ENCODE data around the gene CYBA. TPM values are rescaled to one million over a fixed set of nuclear protein-coding genes. Genes with fewer than 3 reads are reported as not detected.

The CYBA gene
- total RNA-seq, 4 donors from 2014 or later: 258 to 306 (median 291) TPM

DNA sequence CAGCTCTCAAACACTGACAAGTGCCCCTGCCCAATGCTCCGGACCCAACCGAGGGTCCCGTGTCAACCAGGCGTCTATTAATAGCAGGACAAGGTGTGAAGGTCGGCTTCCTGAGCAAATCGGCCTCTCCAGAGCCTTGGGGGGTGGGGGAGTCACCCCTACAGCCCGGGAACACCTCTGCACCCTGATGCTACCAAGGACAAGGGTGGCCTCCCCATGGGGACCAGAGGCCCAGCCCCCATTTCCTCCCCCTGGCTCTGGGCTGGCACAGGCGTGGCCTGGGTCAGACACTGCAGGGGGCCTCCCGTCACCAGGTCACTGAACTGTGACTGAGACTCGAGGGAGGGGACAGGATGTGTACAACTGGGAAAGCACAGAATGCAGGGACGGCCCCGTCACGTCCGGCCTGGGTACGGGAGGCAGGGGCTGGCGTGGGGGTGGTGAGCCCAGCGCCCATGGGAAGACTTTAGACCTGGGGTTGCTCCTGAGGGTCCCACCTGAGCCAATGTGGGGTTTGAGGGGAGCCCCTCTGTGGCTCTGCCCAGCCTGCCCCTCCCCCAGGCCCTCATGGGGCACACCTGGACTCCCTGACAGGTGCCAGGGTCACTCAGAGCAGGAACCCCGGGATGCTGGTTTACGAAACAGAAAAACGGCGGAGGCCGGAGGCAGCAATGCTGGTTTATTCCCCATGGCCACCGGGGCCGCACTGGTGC lies 579 bp upstream of the CYBA start:
- H3K4me1 ChIP-seq: peaks cover 9 to 29% (median 21%) of the 10 kb centered on the region in 4 donors
- H3K36me3 ChIP-seq: peaks cover 0 to 7% (median 0%) of the 10 kb centered on the region in 4 donors
- DNase-seq: peak; percentile 81
- H3K9me3 ChIP-seq: no peaks in the 10 kb centered on the region
- TF ChIP-seq, protein P1, sequence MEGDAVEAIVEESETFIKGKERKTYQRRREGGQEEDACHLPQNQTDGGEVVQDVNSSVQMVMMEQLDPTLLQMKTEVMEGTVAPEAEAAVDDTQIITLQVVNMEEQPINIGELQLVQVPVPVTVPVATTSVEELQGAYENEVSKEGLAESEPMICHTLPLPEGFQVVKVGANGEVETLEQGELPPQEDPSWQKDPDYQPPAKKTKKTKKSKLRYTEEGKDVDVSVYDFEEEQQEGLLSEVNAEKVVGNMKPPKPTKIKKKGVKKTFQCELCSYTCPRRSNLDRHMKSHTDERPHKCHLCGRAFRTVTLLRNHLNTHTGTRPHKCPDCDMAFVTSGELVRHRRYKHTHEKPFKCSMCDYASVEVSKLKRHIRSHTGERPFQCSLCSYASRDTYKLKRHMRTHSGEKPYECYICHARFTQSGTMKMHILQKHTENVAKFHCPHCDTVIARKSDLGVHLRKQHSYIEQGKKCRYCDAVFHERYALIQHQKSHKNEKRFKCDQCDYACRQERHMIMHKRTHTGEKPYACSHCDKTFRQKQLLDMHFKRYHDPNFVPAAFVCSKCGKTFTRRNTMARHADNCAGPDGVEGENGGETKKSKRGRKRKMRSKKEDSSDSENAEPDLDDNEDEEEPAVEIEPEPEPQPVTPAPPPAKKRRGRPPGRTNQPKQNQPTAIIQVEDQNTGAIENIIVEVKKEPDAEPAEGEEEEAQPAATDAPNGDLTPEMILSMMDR (IDR thresholded peaks at IDR 0.05): no peak
- TF ChIP-seq POLR2A (IDR thresholded peaks at IDR 0.05) (peak; percentile 7), EP300 (IDR thresholded peaks at IDR 0.05; ENCODE audit: low read depth) (no peak), POLR2AphosphoS5 (IDR thresholded peaks at IDR 0.05) (peak in 2 of 3 donors; percentile 19 to 25)
- peak overlapping the region; percentile 53 to 82 (median 69) for H3K4me3 ChIP-seq
- WGBS, 2 donors (ENCODE audit: low coverage in 1 of 2): 33% methylated on average over 17 of the region's 24 CpGs; no CpG with 5 or more reads in 1 of the 2 donors
- in situ Hi-C loops (cut with MboI; ENCODE audit: low pct_ligation_motif_present in 1 of 4, low pct_unique_long_range_greater_than_20kb in 1 of 4, low sequenced_read_pairs in 3 of 4): no loop called here
- peak overlapping the region; percentile 85 to 89 (median 88) for H3K27ac ChIP-seq
- intact Hi-C loops (cut with DNase I; ENCODE audit: low total_unique reads): no loop called here
- H3K27me3 ChIP-seq: no peaks in the 10 kb centered on the region

DNA sequence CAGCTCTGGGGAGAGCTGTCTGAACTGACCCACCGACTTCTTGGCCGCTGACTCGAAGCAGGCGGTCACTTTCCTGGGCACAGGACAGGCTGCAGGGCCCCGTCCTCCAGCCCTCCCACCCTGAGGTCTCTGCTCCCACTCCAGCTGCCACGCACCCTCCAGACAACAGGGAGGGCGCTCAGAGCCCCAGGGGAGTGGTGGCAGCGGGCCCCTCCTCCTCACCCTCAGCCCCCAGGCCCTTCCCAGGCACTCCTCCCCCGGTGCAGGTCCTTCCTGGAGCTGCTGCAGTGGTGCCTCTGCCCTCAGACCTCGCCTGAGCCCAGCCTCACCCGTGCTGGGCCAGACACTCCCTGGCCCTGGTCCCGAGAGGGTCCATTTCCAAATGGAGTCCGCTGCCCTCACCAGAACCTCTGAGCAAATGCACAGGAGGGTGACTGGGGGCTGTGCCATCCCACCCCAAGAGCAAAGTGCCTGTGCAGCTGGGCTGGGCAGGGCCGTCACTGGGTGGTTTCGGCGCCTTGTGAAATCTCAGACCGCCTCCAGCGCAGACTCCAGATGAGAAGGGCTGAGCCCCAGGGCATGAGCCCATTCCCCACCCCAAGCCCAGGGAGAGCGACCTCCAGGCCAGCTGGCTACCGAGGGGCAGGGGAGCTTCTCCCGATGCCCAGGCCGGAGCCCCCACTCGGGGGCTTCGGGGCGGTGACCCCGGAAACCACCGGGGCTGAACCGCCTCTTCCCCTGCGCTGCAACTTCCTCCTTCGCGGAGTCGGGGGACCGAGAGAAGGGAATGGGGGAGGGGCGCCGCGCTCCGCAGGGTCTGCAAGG lies 717 bp downstream of the CYBA start:
- H3K4me1 ChIP-seq: peaks cover 9 to 42% (median 25%) of the 10 kb centered on the region in 4 donors
- peak overlapping the region; percentile 53 to 82 (median 69) for H3K4me3 ChIP-seq
- in situ Hi-C loops (cut with MboI; ENCODE audit: low pct_ligation_motif_present in 1 of 4, low pct_unique_long_range_greater_than_20kb in 1 of 4, low sequenced_read_pairs in 3 of 4) (no loop called here), intact Hi-C loops (cut with DNase I; ENCODE audit: low total_unique reads) (no loop called here)
- 10% methylated on average over 33 of the region's 37 CpGs; no CpG with 5 or more reads in 1 of the 2 donors for WGBS, 2 donors (ENCODE audit: low coverage in 1 of 2)
- no peaks in the 10 kb centered on the region for H3K27me3 ChIP-seq
- H3K9me3 ChIP-seq: no peaks in the 10 kb centered on the region
- H3K36me3 ChIP-seq: peaks cover 0 to 5% (median 0%) of the 10 kb centered on the region in 4 donors
- peak overlapping the region; percentile 85 to 89 (median 88) for H3K27ac ChIP-seq
- peak; percentile 65 for DNase-seq
- no peak for TF ChIP-seq EP300 (IDR thresholded peaks at IDR 0.05; ENCODE audit: low read depth)
- peak; percentile 35 for TF ChIP-seq POLR2A (IDR thresholded peaks at IDR 0.05)
- peak in 2 of 3 donors; percentile 29 to 31 for TF ChIP-seq POLR2AphosphoS5 (IDR thresholded peaks at IDR 0.05)

DNA sequence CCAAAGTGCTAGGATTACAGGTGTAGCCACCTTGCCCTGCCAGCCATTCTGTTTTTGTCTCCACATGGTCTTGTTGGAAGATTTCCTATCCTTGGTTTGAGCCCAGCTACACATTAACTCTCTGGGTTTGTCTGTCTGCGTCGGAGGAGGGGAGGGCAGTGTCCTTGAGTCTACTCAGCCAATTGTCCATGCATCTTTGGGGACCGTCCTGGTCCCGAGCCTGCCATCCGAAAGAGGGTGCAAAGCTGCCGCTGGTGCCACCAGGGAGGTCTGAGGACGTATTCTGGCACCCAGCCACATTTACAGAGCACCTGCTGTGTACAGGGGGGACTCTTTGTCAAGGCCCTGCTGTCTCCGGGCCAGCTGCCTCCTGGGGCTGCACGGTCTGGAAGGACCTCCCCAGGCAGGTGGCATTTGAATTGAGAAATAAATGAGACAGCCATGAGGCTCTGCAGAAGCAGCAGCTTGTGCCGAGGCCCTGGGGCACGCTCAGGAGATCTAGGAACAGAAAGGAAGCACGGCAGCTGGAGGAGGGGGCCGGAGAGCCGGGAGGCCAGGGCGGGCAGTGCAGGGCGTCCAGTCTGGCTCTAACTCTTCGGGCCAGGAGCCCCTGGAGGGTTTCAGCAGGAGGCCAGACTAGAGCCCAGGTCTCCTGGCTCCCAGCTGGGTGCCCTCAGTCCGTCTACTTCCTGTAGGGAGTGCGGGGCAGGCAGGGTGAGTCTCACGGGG lies 1.5 kb downstream of the CYBA start:
- WGBS, 2 donors (ENCODE audit: low coverage in 1 of 2): 43 to 68% methylated on average over 5 to 16 of the region's 20 CpGs
- peaks cover 9 to 44% (median 28%) of the 10 kb centered on the region in 4 donors for H3K4me1 ChIP-seq
- no peaks in the 10 kb centered on the region for H3K9me3 ChIP-seq
- H3K27ac ChIP-seq: peak overlapping the region; percentile 85 to 89 (median 88)
- H3K4me3 ChIP-seq: peak overlapping the region in 3 of 4 donors; percentile 53 to 73 (median 65)
- TF ChIP-seq, protein P1 (IDR thresholded peaks at IDR 0.05): no peak
- TF ChIP-seq POLR2A (IDR thresholded peaks at IDR 0.05) (no peak), EP300 (IDR thresholded peaks at IDR 0.05; ENCODE audit: low read depth) (no peak), POLR2AphosphoS5 (IDR thresholded peaks at IDR 0.05) (no peak)
- in situ Hi-C loops (cut with MboI; ENCODE audit: low pct_ligation_motif_present in 1 of 4, low pct_unique_long_range_greater_than_20kb in 1 of 4, low sequenced_read_pairs in 3 of 4): no loop called here
- H3K27me3 ChIP-seq: no peaks in the 10 kb centered on the region
- no peaks in the 10 kb centered on the region for H3K36me3 ChIP-seq
- peak; percentile 41 for DNase-seq
- intact Hi-C loops (cut with DNase I; ENCODE audit: low total_unique reads): no loop called here

DNA sequence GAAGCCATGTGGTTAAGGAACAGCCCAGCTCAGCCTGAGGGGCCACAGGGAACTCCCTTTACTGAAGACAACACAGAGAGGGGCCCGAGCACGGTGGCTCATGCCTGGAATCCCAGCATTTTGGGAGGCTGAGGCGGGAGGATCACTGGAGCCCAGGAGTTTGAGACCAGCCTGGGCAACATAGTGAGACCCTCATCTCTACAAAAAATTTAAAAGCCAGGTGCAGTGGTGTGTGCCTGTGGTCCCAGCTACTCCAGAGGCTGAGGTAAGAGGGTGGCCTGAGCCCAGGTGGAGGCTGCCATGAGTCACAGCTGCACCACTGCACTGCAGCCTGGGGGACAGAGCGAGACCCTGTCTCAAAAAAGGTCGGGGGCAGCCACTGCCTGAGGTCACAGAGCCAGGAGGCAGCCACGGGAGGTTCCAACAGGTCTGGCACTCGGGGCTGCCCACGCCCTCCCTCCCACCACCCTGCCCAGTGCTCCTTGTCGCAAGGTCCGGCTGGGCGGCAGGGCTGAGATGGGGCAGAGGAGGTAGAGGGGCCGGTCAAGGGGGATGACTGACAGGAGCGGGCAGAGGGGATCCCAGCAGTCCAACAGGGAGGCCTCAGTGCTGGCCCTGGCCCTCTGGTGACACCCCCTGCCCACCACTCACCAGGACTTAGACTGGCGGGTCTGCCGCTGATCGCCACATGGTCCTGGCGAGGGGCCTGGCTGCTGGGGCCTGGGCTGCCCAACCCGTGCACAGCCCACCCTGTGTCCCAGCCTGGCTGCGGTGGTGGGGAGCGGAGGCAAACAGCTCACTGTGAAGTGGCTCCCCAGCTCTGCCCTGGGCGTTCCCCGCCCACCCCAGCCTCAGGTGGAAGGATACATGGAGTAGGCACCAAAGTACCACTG lies 3.4 kb downstream of the CYBA start:
- peaks cover 9 to 44% (median 28%) of the 10 kb centered on the region in 4 donors for H3K4me1 ChIP-seq
- DNase-seq: no peak
- H3K36me3 ChIP-seq: no peaks in the 10 kb centered on the region
- H3K27me3 ChIP-seq: no peaks in the 10 kb centered on the region
- TF ChIP-seq, protein P1 (IDR thresholded peaks at IDR 0.05): no peak
- TF ChIP-seq POLR2A (IDR thresholded peaks at IDR 0.05) (no peak), POLR2AphosphoS5 (IDR thresholded peaks at IDR 0.05) (no peak), EP300 (IDR thresholded peaks at IDR 0.05; ENCODE audit: low read depth) (no peak)
- H3K27ac ChIP-seq: no peak overlapping the region
- intact Hi-C loops (cut with DNase I; ENCODE audit: low total_unique reads): no loop called here
- H3K9me3 ChIP-seq: no peaks in the 10 kb centered on the region
- in situ Hi-C loops (cut with MboI; ENCODE audit: low pct_ligation_motif_present in 1 of 4, low pct_unique_long_range_greater_than_20kb in 1 of 4, low sequenced_read_pairs in 3 of 4): no loop called here
- H3K4me3 ChIP-seq: no peak overlapping the region
- 93% methylated on average over 22 of the region's 22 CpGs; no CpG with 5 or more reads in 1 of the 2 donors for WGBS, 2 donors (ENCODE audit: low coverage in 1 of 2)

All from transverse colon (tissue), 4 donors.